CD14-positive monocyte (primary cell): ENCODE data around the gene UBAC1. TPM values are rescaled to one million over a fixed set of nuclear protein-coding genes. Genes with fewer than 3 reads are reported as not detected.

ENCODE experiments used
- DNase-seq, 3 donors: peaks; one replicate each; pipeline ENCODE4 v3.0.0-alpha.2; 2011 to 2022
- H2AFZ ChIP-seq: 2 replicates; pipeline ENCODE4 v1.6.0; 2012; ENCODE audit warnings: mild to moderate bottlenecking, low read depth, low read length, inconsistent platforms; ENCODE audit not compliant: insufficient read depth, poor library complexity, severe bottlenecking
- H3K27ac ChIP-seq, 2 donors: 1 replicate in 1 of 2; 2 replicates in 1 of 2; pipeline ENCODE4 v1.5.1; 2012 to 2013; ENCODE audit warnings: low read length in 2 of 2, control low read depth in 1 of 2, inconsistent platforms in 1 of 2, low read depth in 1 of 2, mild to moderate bottlenecking in 1 of 2
- H3K27me3 ChIP-seq, 2 donors: one replicate each; pipeline versions ENCODE4 v1.6.0 to v1.6.1; 2011 to 2013; ENCODE audit warnings: low read length in 2 of 2; ENCODE audit not compliant: control insufficient read depth in 2 of 2, insufficient read depth in 2 of 2
- H3K36me3 ChIP-seq, 2 donors: replicated peaks in 1 of 2; 1 replicate in 1 of 2; 2 replicates in 1 of 2; pipeline versions ENCODE4 v1.5.1 to v1.6.1; 2012 to 2013; ENCODE audit warnings: low read length in 2 of 2, control low read depth in 1 of 2, inconsistent platforms in 1 of 2, mild to moderate bottlenecking in 1 of 2; ENCODE audit not compliant: insufficient read depth in 2 of 2, control insufficient read depth in 1 of 2
- H3K4me1 ChIP-seq, 2 donors: 1 replicate in 1 of 2; 2 replicates in 1 of 2; pipeline versions ENCODE4 v1.5.1 to v1.6.1; 2012 to 2013; ENCODE audit warnings: low read length in 2 of 2, control low read depth in 1 of 2, inconsistent platforms in 1 of 2, mild to moderate bottlenecking in 1 of 2, moderate library complexity in 1 of 2; ENCODE audit not compliant: insufficient read depth in 2 of 2, control insufficient read depth in 1 of 2
- H3K4me2 ChIP-seq: replicated peaks from 2 replicates; pipeline ENCODE3; 2012; ENCODE audit warnings: low read length, moderate library complexity, mild to moderate bottlenecking; ENCODE audit not compliant: poor library complexity, severe bottlenecking; ENCODE audit errors: extremely low read depth
- H3K4me3 ChIP-seq, 3 experiments: fragments of 200-600 bp in 1 of 3; sonication (generic) in 1 of 3; replicated peaks in 1 of 3; 1 replicate in 2 of 3; 2 replicates in 1 of 3; pipeline ENCODE4 v1.5.1; 2011 to 2013; ENCODE audit warnings: low read length in 3 of 3, mild to moderate bottlenecking in 3 of 3, control low read depth in 2 of 3, low read depth in 2 of 3, inconsistent platforms in 1 of 3, moderate library complexity in 1 of 3
- H3K79me2 ChIP-seq: 2 replicates; pipeline ENCODE4 v1.6.0; 2012; ENCODE audit warnings: mild to moderate bottlenecking, control low read depth, inconsistent platforms, low read length, moderate library complexity; ENCODE audit not compliant: insufficient read depth
- H3K9ac ChIP-seq: 2 replicates; pipeline ENCODE4 v1.6.0; 2017; ENCODE audit warnings: low read length, mild to moderate bottlenecking; ENCODE audit not compliant: insufficient read depth, poor library complexity, severe bottlenecking
- H3K9me3 ChIP-seq, 2 donors: replicated peaks in 1 of 2; 1 replicate in 1 of 2; 2 replicates in 1 of 2; pipeline versions ENCODE4 v1.5.1 to v1.6.1; 2012 to 2013; ENCODE audit warnings: low read length in 2 of 2, control low read depth in 1 of 2; ENCODE audit not compliant: control insufficient read depth in 1 of 2, insufficient read depth in 1 of 2
- H4K20me1 ChIP-seq: 2 replicates; pipeline ENCODE4 v1.6.0; 2012; ENCODE audit warnings: mild to moderate bottlenecking, low read length, control low read depth, moderate library complexity; ENCODE audit not compliant: insufficient read depth
- H3K27ac Mint-ChIP-seq, 7 donors: one replicate each; pipeline ENCODE4 v1.8.0; 2020; ENCODE audit warnings: mild to moderate bottlenecking in 7 of 7, mixed read lengths in 7 of 7, moderate library complexity in 6 of 7, inconsistent platforms in 2 of 7
- H3K27me3 Mint-ChIP-seq, 3 donors: one replicate each; pipeline ENCODE4 v1.8.0; 2021 to 2022; ENCODE audit warnings: low read depth in 3 of 3, mild to moderate bottlenecking in 3 of 3, mixed read lengths in 3 of 3, moderate library complexity in 3 of 3, inconsistent platforms in 1 of 3
- H3K36me3 Mint-ChIP-seq, 2 donors: one replicate each; pipeline ENCODE4 v1.8.0; 2020; ENCODE audit warnings: mixed read lengths in 2 of 2, inconsistent platforms in 1 of 2, mild to moderate bottlenecking in 1 of 2
- H3K4me1 Mint-ChIP-seq: one replicate; pipeline ENCODE4 v1.8.0; 2020; ENCODE audit warnings: mild to moderate bottlenecking, mixed read lengths
- H3K4me3 Mint-ChIP-seq, 2 donors: one replicate each; pipeline ENCODE4 v1.8.0; 2020; ENCODE audit warnings: mild to moderate bottlenecking in 2 of 2, mixed read lengths in 2 of 2, moderate library complexity in 1 of 2
- H3K9me3 Mint-ChIP-seq, 7 donors: one replicate each; pipeline ENCODE4 v1.8.0; 2020 to 2022; ENCODE audit warnings: mixed read lengths in 7 of 7, mild to moderate bottlenecking in 6 of 7, moderate library complexity in 6 of 7, inconsistent platforms in 2 of 7
- CTCF ChIP-seq: fragments of 200-600 bp; IDR thresholded peaks from one replicate; pipeline ENCODE4 v1.8.0; 2022; ENCODE audit warnings: antibody characterized with exemption, mild to moderate bottlenecking
- WGBS: methylation state at CpG from one replicate; pipeline ENCODE4 v1.1.5; 2013; ENCODE audit warnings: missing lambda C conversion rate; ENCODE audit not compliant: insufficient coverage; 5-methylcytosine and 5-hydroxymethylcytosine counted together
- intact Hi-C, 2 donors: fragments of 100-400 bp; cut with micrococcal nuclease; formaldehyde crosslinking; loops; one replicate each; pipeline versions ENCODE4 v1.15.0 to v1.15.1; 2023
- polyA plus RNA-seq, 3 donors: library from polyadenylated mRNA; depleted of rRNA in 1 of 3; unstranded in 2 of 3; stranded (reverse) in 1 of 3; fragments of 300-500 nt in 2 of 3; fragments of >200 nt in 1 of 3; fragmentation: Illumina TruSeq in 2 of 3; gene quantifications; 1 replicate in 2 of 3; 2 replicates in 1 of 3; pipeline ENCODE4 v1.2.3, GENCODE V29; 2012 to 2021

The UBAC1 gene
- polyA plus RNA-seq, 3 donors: 35.8 to 63.1 (median 52.5) TPM

GRCh38 chr9:135923508-135923907, 37.7 kb downstream of the UBAC1 start:
- Mint-ChIP-seq H3K9me3 (peaks cover 6 to 16% (median 12%) of the 10 kb centered on the region in 7 donors), H3K27ac (no peak overlapping the region), H3K4me3 (no peak overlapping the region), H3K27me3 (peaks cover 0 to 2% (median 0%) of the 10 kb centered on the region in 3 donors), H3K36me3 (peaks cover 8 to 31% of the 10 kb centered on the region in 2 donors), H3K4me1 (peaks cover 16% of the 10 kb centered on the region)
- no peak for TF ChIP-seq CTCF
- no peaks in the 10 kb centered on the region for H3K79me2 ChIP-seq
- intact Hi-C loops: no loop called here
- H3K9ac ChIP-seq: no peak overlapping the region
- H4K20me1 ChIP-seq: peaks cover 24% of the 10 kb centered on the region
- H2AFZ ChIP-seq: no peak overlapping the region
- H3K4me1 ChIP-seq: peaks cover 15 to 18% of the 10 kb centered on the region in 2 donors
- no peak overlapping the region for H3K4me2 ChIP-seq
- WGBS: 97% methylated on average over 11 of the region's 13 CpGs
- no peak overlapping the region for H3K4me3 ChIP-seq
- no peaks in the 10 kb centered on the region for H3K27me3 ChIP-seq
- peaks cover 0 to 12% of the 10 kb centered on the region in 2 donors for H3K36me3 ChIP-seq
- peaks cover 8 to 12% of the 10 kb centered on the region in 2 donors for H3K9me3 ChIP-seq
- no peak overlapping the region for H3K27ac ChIP-seq
- DNase-seq: no peak

- H3K4me3 Mint-ChIP-seq: no peak overlapping the region
- TF ChIP-seq CTCF: no peak
- 94% methylated on average over 9 of the region's 14 CpGs for WGBS
- peaks cover 21 to 26% of the 10 kb centered on the region in 2 donors for H3K9me3 ChIP-seq
- peaks cover 8 to 34% of the 10 kb centered on the region in 2 donors for H3K36me3 Mint-ChIP-seq
- H3K27me3 ChIP-seq: no peaks in the 10 kb centered on the region
- no peaks in the 10 kb centered on the region for H3K79me2 ChIP-seq
- no peak overlapping the region for H3K27ac ChIP-seq
- H3K9ac ChIP-seq: no peak overlapping the region
- H3K4me3 ChIP-seq: no peak overlapping the region
- peaks cover 0 to 2% (median 0%) of the 10 kb centered on the region in 3 donors for H3K27me3 Mint-ChIP-seq
- DNase-seq: no peak
- intact Hi-C loops: no loop called here
- peaks cover 10% of the 10 kb centered on the region for H4K20me1 ChIP-seq
- no peak overlapping the region for H2AFZ ChIP-seq
- peaks cover 6% of the 10 kb centered on the region in 2 donors for H3K4me1 ChIP-seq
- peaks cover 5% of the 10 kb centered on the region for H3K4me1 Mint-ChIP-seq
- H3K27ac Mint-ChIP-seq: no peak overlapping the region
- H3K9me3 Mint-ChIP-seq: peaks cover 10 to 32% (median 27%) of the 10 kb centered on the region in 7 donors
- no peak overlapping the region for H3K4me2 ChIP-seq
- H3K36me3 ChIP-seq: peaks cover 0 to 12% of the 10 kb centered on the region in 2 donors
Observed at GRCh38 chr9:135921749-135922310, 39.3 kb downstream of the UBAC1 start.
